HepG2 (cell line): Measurements from ENCODE around the gene NFXL1. TPM values are rescaled to one million over a fixed set of nuclear protein-coding genes. Genes with fewer than 3 reads are reported as not detected.

ENCODE experiments used
- ATAC-seq: fragments of 200-7000 bp; cut with Tn5 transposase; 3 replicates; pipeline ENCODE4 v1.9.1; 2020; ENCODE audit warnings: mild to moderate bottlenecking, moderate library complexity
- BruUV-seq: library from RNA; stranded (reverse); fragments of 400-500 nt; replicated peaks from 2 replicates; lab custom pipeline; 2021; lab: Mats Ljungman, UMichigan
- CTCF ChIA-PET: fragments of 300-600 bp; formaldehyde crosslinking; extraction: SDS; loops from one replicate; lab custom pipeline; 2021; ENCODE audit warnings: low total read pairs, inconsistent platforms, low intra/inter-chr PET ratio; lab: Yijun Ruan, JAX
- POLR2A ChIA-PET: fragments of 350-600 bp; sonication (Branson Sonifier 250); formaldehyde crosslinking; loops from one replicate; lab custom pipeline; 2020; ENCODE audit warnings: antibody characterized with exemption, inconsistent platforms; lab: Yijun Ruan, JAX
- DNase-seq: peaks from one replicate; pipeline ENCODE4 v3.0.0-alpha.2; 2015; ENCODE audit warnings: low spot score
- FAIRE-seq: peaks from 3 replicates; lab custom pipeline; 2011; peaks lifted over from hg19 to GRCh38; lab: Jason Lieb, UNC
- H2AFZ ChIP-seq: one replicate; pipeline ENCODE4 v1.6.1; 2011; ENCODE audit warnings: low read length, inconsistent platforms
- H3K27ac ChIP-seq: fragments of 300-600 bp; 3 replicates; pipeline ENCODE4 v1.8.0; 2011; ENCODE audit warnings: mixed run types, mild to moderate bottlenecking, mixed read lengths, low read length, inconsistent platforms; ENCODE audit not compliant: insufficient read depth; ENCODE audit errors: extremely low read length
- H3K27me3 ChIP-seq, 2 experiments: fragments of 200-600 bp in 1 of 2; 2 replicates in 1 of 2; 3 replicates in 1 of 2; pipeline versions ENCODE4 v1.6.0 to v1.8.0; 2011; ENCODE audit warnings: low read length in 2 of 2, mild to moderate bottlenecking in 2 of 2, moderate library complexity in 2 of 2, inconsistent platforms in 1 of 2; ENCODE audit not compliant: insufficient read depth in 2 of 2, control insufficient read depth in 1 of 2
- H3K36me3 ChIP-seq, 2 experiments: fragments of 200-600 bp in 1 of 2; replicated peaks in 1 of 2; 2 replicates in 1 of 2; 3 replicates in 1 of 2; pipeline versions ENCODE4 v1.5.1 to v1.8.0; 2011; ENCODE audit warnings: low read length in 2 of 2, inconsistent platforms in 1 of 2; ENCODE audit not compliant: insufficient read depth in 2 of 2, control insufficient read depth in 1 of 2
- H3K4me1 ChIP-seq: 2 replicates; pipeline ENCODE4 v1.5.1; 2012; ENCODE audit warnings: low read length, inconsistent platforms; ENCODE audit not compliant: insufficient read depth
- H3K4me2 ChIP-seq: 2 replicates; pipeline ENCODE4 v1.6.0; 2011; ENCODE audit warnings: low read depth, low read length, inconsistent platforms
- H3K4me3 ChIP-seq, 3 experiments: fragments of 200-600 bp in 1 of 3; sonication (generic), shearing (Covaris generic) in 1 of 3; replicated peaks in 1 of 3; 2 replicates each; pipeline ENCODE4 v1.5.1; 2011 to 2016; ENCODE audit warnings: low read length in 3 of 3, inconsistent platforms in 2 of 3, low read depth in 2 of 3, mild to moderate bottlenecking in 2 of 3, control low read depth in 1 of 3, mixed read lengths in 1 of 3; ENCODE audit not compliant: insufficient read depth in 1 of 3
- H3K79me2 ChIP-seq: one replicate; pipeline ENCODE4 v1.6.1; 2011; ENCODE audit warnings: low read length, inconsistent platforms; ENCODE audit not compliant: insufficient read depth
- H3K9ac ChIP-seq: 2 replicates; pipeline ENCODE4 v1.6.0; 2011; ENCODE audit warnings: mild to moderate bottlenecking, low read depth, low read length, inconsistent platforms; ENCODE audit not compliant: insufficient read depth
- H3K9me3 ChIP-seq: 2 replicates; pipeline ENCODE4 v1.5.1; 2012; ENCODE audit warnings: mild to moderate bottlenecking, low read length
- H4K20me1 ChIP-seq: 2 replicates; pipeline ENCODE4 v1.6.0; 2011; ENCODE audit warnings: inconsistent platforms, mild to moderate bottlenecking, low read length, moderate library complexity; ENCODE audit not compliant: insufficient read depth
- MAFF ChIP-seq: IDR thresholded peaks from 2 replicates; pipeline ENCODE4 v1.6.1; 2011; ENCODE audit warnings: low read depth, low read length, improper control_type of control experiment
- MAFK ChIP-seq, 2 experiments: IDR thresholded peaks in 1 of 2; conservative IDR thresholded peaks in 1 of 2; 2 replicates each; pipeline ENCODE4 v1.6.1; 2011; ENCODE audit warnings: improper control_type of control experiment in 2 of 2, low read length in 2 of 2
- THYN1 ChIP-seq: sonication (generic); formaldehyde crosslinking; IDR thresholded peaks from 2 replicates; pipeline ENCODE4 v1.8.1; 2023; ENCODE audit warnings: low read depth, mild to moderate bottlenecking, moderate library complexity, missing genetic modification reagents, borderline replicate concordance
- WGBS: methylation state at CpG from one replicate; pipeline ENCODE4 v1.1.6; 2017; ENCODE audit warnings: low lambda C conversion rate; 5-methylcytosine and 5-hydroxymethylcytosine counted together
- in situ Hi-C: cut with HindIII; loops from 2 replicates; pipeline ENCODE4 v1.10.0; 2017; ENCODE audit warnings: low pct_unique_long_range_greater_than_20kb; ENCODE audit not compliant: extremely low pct_ligation_motif_present
- intact Hi-C: fragments of 100-400 bp; cut with micrococcal nuclease; formaldehyde crosslinking; loops from one replicate; pipeline ENCODE4 v1.10.0; 2022; ENCODE audit not compliant: unreplicated experiment
- polyA plus RNA-seq, 8 experiments: library from polyadenylated mRNA; depleted of rRNA in 3 of 8; stranded (reverse) in 7 of 8; unstranded in 1 of 8; fragments of >200 nt; fragmentation: Illumina TruSeq in 4 of 8; extraction: Trizol in 4 of 8; gene quantifications; 2 replicates each; pipeline versions ENCODE4 v1.2.1 to v1.2.3, GENCODE V29; 2011 to 2016; ENCODE audit warnings: low read depth in 4 of 8, missing spikeins in 1 of 8, mixed read lengths in 1 of 8; ENCODE audit not compliant: insufficient read depth in 1 of 8
- total RNA-seq, 5 experiments: library from RNA; depleted of rRNA; stranded (reverse); fragments of >200 nt; fragmentation: Illumina TruSeq; extraction: Trizol; gene quantifications; 2 replicates each; pipeline ENCODE4 v1.2.3, GENCODE V29; 2016; ENCODE audit warnings: low read depth in 1 of 5
- TF ChIP-seq, protein P1 (sequence below): sonication (generic); formaldehyde crosslinking; IDR thresholded peaks from 2 replicates; pipeline ENCODE4; 2020; ENCODE audit warnings: missing genetic modification reagents, mild to moderate bottlenecking, borderline replicate concordance
- TF ChIP-seq, protein P2 (sequence below): sonication (generic); formaldehyde crosslinking; IDR thresholded peaks from 2 replicates; pipeline ENCODE4 v1.5.0; 2020; ENCODE audit warnings: missing genetic modification reagents

NFXL1 gene
- total and polyA plus RNA-seq, 2 of the 13 experiments (the other 11 are each of a cell fraction or from before 2014, with no cell fraction given) = 12.0 to 18.6 TPM

DNA sequence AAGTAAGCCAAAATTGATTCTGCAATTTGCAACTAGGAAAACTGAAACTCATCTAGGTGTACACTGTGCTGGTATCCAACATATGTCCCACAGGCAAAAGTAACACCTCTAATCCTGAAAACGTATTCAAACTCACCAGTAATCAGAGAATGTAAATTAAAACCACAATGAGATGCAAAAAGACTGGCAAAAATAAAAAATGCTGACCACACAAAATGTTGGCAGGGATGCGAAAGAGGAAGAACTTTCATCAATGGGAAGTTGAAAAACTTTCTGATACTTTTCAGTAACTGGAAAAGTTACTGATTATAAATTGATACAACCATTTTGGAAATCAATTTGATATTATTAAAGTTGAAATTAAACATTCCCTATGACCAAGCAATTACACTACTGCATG lies 56.4 kb downstream of the NFXL1 start:
- in situ Hi-C loops = no loop called here
- POLR2A ChIA-PET = no interaction called here
- Histone ChIP-seq H3K9ac (no peak overlapping the region), H3K27me3 (no peaks in the 10 kb centered on the region), H3K4me1 (no peaks in the 10 kb centered on the region), H3K9me3 (no peaks in the 10 kb centered on the region), H3K36me3 (peaks cover 8 to 34% of the 10 kb centered on the region in 2 experiments), H3K27ac (no peak overlapping the region), H3K4me3 (no peak overlapping the region), H4K20me1 (no peaks in the 10 kb centered on the region), H3K4me2 (no peak overlapping the region), H3K79me2 (no peaks in the 10 kb centered on the region)
- intact Hi-C loops = loop anchor here (5.0 kb wide), 1 partner anchor 39 kb away; no protein-coding TSS in a partner anchor
- CTCF ChIA-PET = no interaction called here
- DNase-seq (no peak), FAIRE-seq (no peak), ATAC-seq (no peak)
- BruUV-seq = no TSS peak
- 100% methylated on average over 2 of the region's 2 CpGs for WGBS
- TF ChIP-seq MAFK (conservative IDR thresholded peaks at IDR 0.05 in 1 of 2, IDR thresholded peaks at IDR 0.05 in 1 of 2; ENCODE audit: low read length in 2 of 2) (peak; percentile 95 to 97), THYN1 (CRISPR knock-in tag) (no peak), MAFF (peak; percentile 96)
- TF ChIP-seq, all 625 proteins: peak for 2
- no peak overlapping the region for H2AFZ ChIP-seq

- TF ChIP-seq, protein P1, sequence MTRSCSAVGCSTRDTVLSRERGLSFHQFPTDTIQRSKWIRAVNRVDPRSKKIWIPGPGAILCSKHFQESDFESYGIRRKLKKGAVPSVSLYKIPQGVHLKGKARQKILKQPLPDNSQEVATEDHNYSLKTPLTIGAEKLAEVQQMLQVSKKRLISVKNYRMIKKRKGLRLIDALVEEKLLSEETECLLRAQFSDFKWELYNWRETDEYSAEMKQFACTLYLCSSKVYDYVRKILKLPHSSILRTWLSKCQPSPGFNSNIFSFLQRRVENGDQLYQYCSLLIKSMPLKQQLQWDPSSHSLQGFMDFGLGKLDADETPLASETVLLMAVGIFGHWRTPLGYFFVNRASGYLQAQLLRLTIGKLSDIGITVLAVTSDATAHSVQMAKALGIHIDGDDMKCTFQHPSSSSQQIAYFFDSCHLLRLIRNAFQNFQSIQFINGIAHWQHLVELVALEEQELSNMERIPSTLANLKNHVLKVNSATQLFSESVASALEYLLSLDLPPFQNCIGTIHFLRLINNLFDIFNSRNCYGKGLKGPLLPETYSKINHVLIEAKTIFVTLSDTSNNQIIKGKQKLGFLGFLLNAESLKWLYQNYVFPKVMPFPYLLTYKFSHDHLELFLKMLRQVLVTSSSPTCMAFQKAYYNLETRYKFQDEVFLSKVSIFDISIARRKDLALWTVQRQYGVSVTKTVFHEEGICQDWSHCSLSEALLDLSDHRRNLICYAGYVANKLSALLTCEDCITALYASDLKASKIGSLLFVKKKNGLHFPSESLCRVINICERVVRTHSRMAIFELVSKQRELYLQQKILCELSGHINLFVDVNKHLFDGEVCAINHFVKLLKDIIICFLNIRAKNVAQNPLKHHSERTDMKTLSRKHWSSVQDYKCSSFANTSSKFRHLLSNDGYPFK (CRISPR knock-in tag) = no peak
- TF ChIP-seq, protein P2, sequence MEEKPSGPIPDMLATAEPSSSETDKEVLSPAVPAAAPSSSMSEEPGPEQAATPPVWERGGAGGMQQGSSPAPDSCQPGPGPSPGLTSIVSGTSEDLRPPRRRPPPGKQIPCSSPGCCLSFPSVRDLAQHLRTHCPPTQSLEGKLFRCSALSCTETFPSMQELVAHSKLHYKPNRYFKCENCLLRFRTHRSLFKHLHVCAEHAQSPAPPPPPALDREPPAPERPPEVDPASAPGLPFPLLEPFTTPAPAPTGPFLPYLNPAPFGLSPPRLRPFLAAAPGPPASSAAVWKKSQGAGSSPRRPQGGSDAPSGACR = no peak
- ChIA-PET CTCF (no interaction called here), POLR2A (no interaction called here)
- no peaks in the 10 kb centered on the region for H3K4me1 ChIP-seq
- no peaks in the 10 kb centered on the region for H3K9me3 ChIP-seq
- FAIRE-seq = no peak
- H3K9ac ChIP-seq = no peak overlapping the region
- in situ Hi-C loops (no loop called here), intact Hi-C loops (loop anchor here (5.0 kb wide), 1 partner anchor 41 kb away; no protein-coding TSS in a partner anchor)
- ATAC-seq = no peak
- no peak overlapping the region for H2AFZ ChIP-seq
- DNase-seq = no peak
- H3K27me3 ChIP-seq = no peaks in the 10 kb centered on the region
- BruUV-seq = no TSS peak
- H3K4me2 ChIP-seq = no peak overlapping the region
- no peaks in the 10 kb centered on the region for H4K20me1 ChIP-seq
- H3K79me2 ChIP-seq = no peaks in the 10 kb centered on the region
- peaks cover 8 to 36% of the 10 kb centered on the region in 2 experiments for H3K36me3 ChIP-seq
- 91% methylated on average over 1 of the region's 1 CpG for WGBS
- no peak overlapping the region for H3K27ac ChIP-seq
- H3K4me3 ChIP-seq = no peak overlapping the region
These were observed 57.7 kb downstream of the NFXL1 start for GRCh38 chr4:47856713-47857112.
